ENCODE measurements around the gene RTKN2. TPM values are rescaled to one million over a fixed set of nuclear protein-coding genes. Genes with fewer than 3 reads are reported as not detected.

Gene RTKN2
- polyA plus RNA-seq, 1 donor from 2014 or later: 4.7 TPM

DNA sequence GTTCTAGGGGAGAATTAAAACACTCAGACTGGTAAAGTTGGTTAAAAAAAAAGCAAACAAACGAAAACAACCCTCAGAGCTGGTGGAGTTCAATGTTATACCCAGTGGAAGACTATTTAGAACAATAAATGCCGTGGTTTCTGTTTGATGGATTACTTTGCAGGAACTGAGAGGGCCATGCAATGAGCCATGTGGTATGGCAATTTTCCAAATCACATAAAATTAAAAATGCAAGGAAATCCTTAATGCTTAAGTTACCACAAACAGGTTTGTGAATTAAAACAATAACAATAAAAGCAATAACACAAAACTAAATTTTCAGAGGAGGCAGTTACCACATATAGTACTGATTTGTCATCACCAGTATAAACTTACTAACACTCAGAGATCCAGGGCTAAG lies 96.9 kb downstream of the RTKN2 start:
- no peaks in the 10 kb centered on the region for H3K9me2 ChIP-seq (ENCODE audit: insufficient read depth, low read length)
- no peaks in the 10 kb centered on the region for H3K9me3 ChIP-seq (ENCODE audit: low read length)
- no peak overlapping the region for H3K27ac ChIP-seq (ENCODE audit: low read length)
- H4K20me1 ChIP-seq (ENCODE audit: insufficient read depth): no peaks in the 10 kb centered on the region
- no peaks in the 10 kb centered on the region for H3K36me3 ChIP-seq (ENCODE audit: insufficient read depth, low read length)
- no peak overlapping the region for H3K4me3 ChIP-seq (ENCODE audit: low read length)
- H3K27me3 ChIP-seq (ENCODE audit: insufficient read depth, low read depth, low read length): no peaks in the 10 kb centered on the region
- H3K4me2 ChIP-seq (ENCODE audit: low read length): no peak overlapping the region
- H3F3A ChIP-seq (ENCODE audit: insufficient read depth, low read length, poor library complexity, severe bottlenecking): no peaks in the 10 kb centered on the region
- TF ChIP-seq EP300 (conservative IDR thresholded peaks at IDR 0.05; ENCODE audit: poor library complexity, severe bottlenecking) (no peak), MXI1 (conservative IDR thresholded peaks at IDR 0.05; ENCODE audit: poor library complexity, severe bottlenecking) (no peak), POLR2AphosphoS5 (IDR thresholded peaks at IDR 0.05) (no peak), SMC3 (conservative IDR thresholded peaks at IDR 0.05; ENCODE audit: poor library complexity) (no peak), TAF1 (IDR thresholded peaks at IDR 0.05; ENCODE audit: low read depth) (no peak), RAD21 (conservative IDR thresholded peaks at IDR 0.05) (no peak), EZH2 (IDR thresholded peaks at IDR 0.05; ENCODE audit: borderline replicate concordance, insufficient read depth, low read length, poor library complexity, severe bottlenecking) (no peak)
- TF ChIP-seq, protein P1, sequence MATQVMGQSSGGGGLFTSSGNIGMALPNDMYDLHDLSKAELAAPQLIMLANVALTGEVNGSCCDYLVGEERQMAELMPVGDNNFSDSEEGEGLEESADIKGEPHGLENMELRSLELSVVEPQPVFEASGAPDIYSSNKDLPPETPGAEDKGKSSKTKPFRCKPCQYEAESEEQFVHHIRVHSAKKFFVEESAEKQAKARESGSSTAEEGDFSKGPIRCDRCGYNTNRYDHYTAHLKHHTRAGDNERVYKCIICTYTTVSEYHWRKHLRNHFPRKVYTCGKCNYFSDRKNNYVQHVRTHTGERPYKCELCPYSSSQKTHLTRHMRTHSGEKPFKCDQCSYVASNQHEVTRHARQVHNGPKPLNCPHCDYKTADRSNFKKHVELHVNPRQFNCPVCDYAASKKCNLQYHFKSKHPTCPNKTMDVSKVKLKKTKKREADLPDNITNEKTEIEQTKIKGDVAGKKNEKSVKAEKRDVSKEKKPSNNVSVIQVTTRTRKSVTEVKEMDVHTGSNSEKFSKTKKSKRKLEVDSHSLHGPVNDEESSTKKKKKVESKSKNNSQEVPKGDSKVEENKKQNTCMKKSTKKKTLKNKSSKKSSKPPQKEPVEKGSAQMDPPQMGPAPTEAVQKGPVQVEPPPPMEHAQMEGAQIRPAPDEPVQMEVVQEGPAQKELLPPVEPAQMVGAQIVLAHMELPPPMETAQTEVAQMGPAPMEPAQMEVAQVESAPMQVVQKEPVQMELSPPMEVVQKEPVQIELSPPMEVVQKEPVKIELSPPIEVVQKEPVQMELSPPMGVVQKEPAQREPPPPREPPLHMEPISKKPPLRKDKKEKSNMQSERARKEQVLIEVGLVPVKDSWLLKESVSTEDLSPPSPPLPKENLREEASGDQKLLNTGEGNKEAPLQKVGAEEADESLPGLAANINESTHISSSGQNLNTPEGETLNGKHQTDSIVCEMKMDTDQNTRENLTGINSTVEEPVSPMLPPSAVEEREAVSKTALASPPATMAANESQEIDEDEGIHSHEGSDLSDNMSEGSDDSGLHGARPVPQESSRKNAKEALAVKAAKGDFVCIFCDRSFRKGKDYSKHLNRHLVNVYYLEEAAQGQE (IDR thresholded peaks at IDR 0.05; ENCODE audit: borderline replicate concordance): no peak
- TF ChIP-seq, protein P2, sequence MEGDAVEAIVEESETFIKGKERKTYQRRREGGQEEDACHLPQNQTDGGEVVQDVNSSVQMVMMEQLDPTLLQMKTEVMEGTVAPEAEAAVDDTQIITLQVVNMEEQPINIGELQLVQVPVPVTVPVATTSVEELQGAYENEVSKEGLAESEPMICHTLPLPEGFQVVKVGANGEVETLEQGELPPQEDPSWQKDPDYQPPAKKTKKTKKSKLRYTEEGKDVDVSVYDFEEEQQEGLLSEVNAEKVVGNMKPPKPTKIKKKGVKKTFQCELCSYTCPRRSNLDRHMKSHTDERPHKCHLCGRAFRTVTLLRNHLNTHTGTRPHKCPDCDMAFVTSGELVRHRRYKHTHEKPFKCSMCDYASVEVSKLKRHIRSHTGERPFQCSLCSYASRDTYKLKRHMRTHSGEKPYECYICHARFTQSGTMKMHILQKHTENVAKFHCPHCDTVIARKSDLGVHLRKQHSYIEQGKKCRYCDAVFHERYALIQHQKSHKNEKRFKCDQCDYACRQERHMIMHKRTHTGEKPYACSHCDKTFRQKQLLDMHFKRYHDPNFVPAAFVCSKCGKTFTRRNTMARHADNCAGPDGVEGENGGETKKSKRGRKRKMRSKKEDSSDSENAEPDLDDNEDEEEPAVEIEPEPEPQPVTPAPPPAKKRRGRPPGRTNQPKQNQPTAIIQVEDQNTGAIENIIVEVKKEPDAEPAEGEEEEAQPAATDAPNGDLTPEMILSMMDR (IDR thresholded peaks at IDR 0.05; ENCODE audit: poor library complexity, severe bottlenecking): no peak
- H3K79me2 ChIP-seq (replicated peaks; ENCODE audit: insufficient read depth, low read length): no peaks in the 10 kb centered on the region
- no peak overlapping the region for H3K9ac ChIP-seq (ENCODE audit: low read length)
- H2AFZ ChIP-seq (ENCODE audit: low read depth, low read length): no peak overlapping the region

DNA sequence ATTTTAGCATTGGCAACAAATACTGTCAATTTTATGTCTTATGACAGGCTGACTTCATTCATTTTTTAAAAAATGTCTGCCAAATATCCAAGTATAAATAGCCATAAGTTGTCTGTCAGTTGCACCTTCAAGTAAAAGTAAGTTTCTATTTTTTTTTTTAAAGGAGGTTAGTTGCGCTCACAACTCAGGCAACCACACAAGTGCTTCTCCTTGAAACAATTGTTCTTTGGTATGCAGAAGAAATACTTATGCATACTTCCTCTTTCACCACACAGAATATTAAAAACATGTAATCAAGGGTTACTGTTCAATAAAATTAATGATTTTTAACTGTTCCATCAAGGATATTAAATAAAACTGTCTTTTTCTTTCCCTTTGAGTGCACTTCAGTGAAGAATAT lies 97.9 kb downstream of the RTKN2 start:
- TF ChIP-seq, protein P2 (IDR thresholded peaks at IDR 0.05; ENCODE audit: poor library complexity, severe bottlenecking): no peak
- TF ChIP-seq POLR2AphosphoS5 (IDR thresholded peaks at IDR 0.05) (no peak), RAD21 (conservative IDR thresholded peaks at IDR 0.05) (no peak), EP300 (conservative IDR thresholded peaks at IDR 0.05; ENCODE audit: poor library complexity, severe bottlenecking) (no peak), MXI1 (conservative IDR thresholded peaks at IDR 0.05; ENCODE audit: poor library complexity, severe bottlenecking) (no peak), TAF1 (IDR thresholded peaks at IDR 0.05; ENCODE audit: low read depth) (no peak), SMC3 (conservative IDR thresholded peaks at IDR 0.05; ENCODE audit: poor library complexity) (no peak), EZH2 (IDR thresholded peaks at IDR 0.05; ENCODE audit: borderline replicate concordance, insufficient read depth, low read length, poor library complexity, severe bottlenecking) (no peak)
- TF ChIP-seq, protein P1 (IDR thresholded peaks at IDR 0.05; ENCODE audit: borderline replicate concordance): no peak
- no peaks in the 10 kb centered on the region for H3K79me2 ChIP-seq (replicated peaks; ENCODE audit: insufficient read depth, low read length)
- no peaks in the 10 kb centered on the region for H3K9me3 ChIP-seq (ENCODE audit: low read length)
- H2AFZ ChIP-seq (ENCODE audit: low read depth, low read length): no peak overlapping the region
- no peak overlapping the region for H3K4me3 ChIP-seq (ENCODE audit: low read length)
- no peak overlapping the region for H3K9ac ChIP-seq (ENCODE audit: low read length)
- no peak overlapping the region for H3K27ac ChIP-seq (ENCODE audit: low read length)
- H3K27me3 ChIP-seq (ENCODE audit: insufficient read depth, low read depth, low read length): no peaks in the 10 kb centered on the region
- no peaks in the 10 kb centered on the region for H3F3A ChIP-seq (ENCODE audit: insufficient read depth, low read length, poor library complexity, severe bottlenecking)
- no peaks in the 10 kb centered on the region for H3K36me3 ChIP-seq (ENCODE audit: insufficient read depth, low read length)
- H3K9me2 ChIP-seq (ENCODE audit: insufficient read depth, low read length): no peaks in the 10 kb centered on the region
- no peaks in the 10 kb centered on the region for H4K20me1 ChIP-seq (ENCODE audit: insufficient read depth)
- H3K4me2 ChIP-seq (ENCODE audit: low read length): no peak overlapping the region

Measured in neural cell (in vitro differentiated cells).